Osteoblast (primary cell): ENCODE data around the gene EFNA5. TPM values are rescaled to one million over a fixed set of nuclear protein-coding genes. Genes with fewer than 3 reads are reported as not detected.

Experiments
- DNase-seq: peaks from one replicate; pipeline ENCODE4 v3.0.0; 2011; ENCODE audit warnings: low spot score, mixed read lengths; ENCODE audit not compliant: insufficient read length; ENCODE audit errors: missing footprints
- H2AFZ ChIP-seq: 2 replicates; pipeline ENCODE4 v1.6.0; 2011; ENCODE audit warnings: mild to moderate bottlenecking, low read length
- H3K27ac ChIP-seq: 2 replicates; pipeline ENCODE4 v1.5.1; 2011; ENCODE audit warnings: mild to moderate bottlenecking, low read depth, low read length, moderate library complexity
- H3K27me3 ChIP-seq: 2 replicates; pipeline ENCODE4 v1.6.0; 2012; ENCODE audit warnings: mild to moderate bottlenecking, control low read depth, inconsistent platforms, low read length, moderate library complexity; ENCODE audit not compliant: insufficient read depth
- H3K36me3 ChIP-seq: 2 replicates; pipeline ENCODE4 v1.5.1; 2011; ENCODE audit warnings: mild to moderate bottlenecking, low read length, control low read depth, moderate library complexity; ENCODE audit not compliant: insufficient read depth
- H3K4me1 ChIP-seq: 2 replicates; pipeline ENCODE4 v1.5.1; 2011; ENCODE audit warnings: mild to moderate bottlenecking, low read length, control low read depth, moderate library complexity; ENCODE audit not compliant: insufficient read depth
- H3K4me2 ChIP-seq: 2 replicates; pipeline ENCODE4 v1.6.0; 2011; ENCODE audit warnings: mild to moderate bottlenecking, low read length; ENCODE audit not compliant: insufficient read depth
- H3K4me3 ChIP-seq: fragments of 200-600 bp; sonication (generic); 3 replicates; pipeline ENCODE4 v1.5.1; 2012; ENCODE audit warnings: mild to moderate bottlenecking, low read length, inconsistent platforms; ENCODE audit not compliant: insufficient read depth
- H3K79me2 ChIP-seq: 2 replicates; pipeline ENCODE4 v1.6.0; 2012; ENCODE audit warnings: mild to moderate bottlenecking, low read length, control low read depth, inconsistent platforms; ENCODE audit not compliant: insufficient read depth
- H3K9me3 ChIP-seq: 2 replicates; pipeline ENCODE4 v1.5.1; 2011; ENCODE audit warnings: low read depth, low read length, control low read depth
- H4K20me1 ChIP-seq: 2 replicates; pipeline ENCODE4 v1.6.0; 2012; ENCODE audit warnings: mild to moderate bottlenecking, low read length, control low read depth; ENCODE audit not compliant: insufficient read depth
- CTCF ChIP-seq: IDR thresholded peaks from 2 replicates; pipeline ENCODE4 v1.5.1; 2011; ENCODE audit warnings: mild to moderate bottlenecking, low read depth, low read length, moderate library complexity; ENCODE audit errors: extremely low read depth
- total RNA-seq: library from RNA; depleted of rRNA; stranded (reverse); fragments of >200 nt; gene quantifications from 2 replicates; pipeline ENCODE4 v1.2.3, GENCODE V29; 2012

EFNA5 gene
- total RNA-seq, 1 donor, result 12.3 TPM

GRCh38 chr5:107554776-107555424 is 115.8 kb downstream of the EFNA5 start:
- no peak for DNase-seq
- Histone ChIP-seq H3K27me3 (no peaks in the 10 kb centered on the region), H2AFZ (no peak overlapping the region), H3K4me3 (no peak overlapping the region), H3K9me3 (no peaks in the 10 kb centered on the region), H3K4me1 (peaks cover 40% of the 10 kb centered on the region), H3K27ac (no peak overlapping the region), H4K20me1 (no peaks in the 10 kb centered on the region), H3K36me3 (no peaks in the 10 kb centered on the region), H3K79me2 (no peaks in the 10 kb centered on the region), H3K4me2 (peak overlapping the region; percentile 20)
- TF ChIP-seq CTCF, result no peak

- Histone ChIP-seq H3K9me3 (no peaks in the 10 kb centered on the region), H3K4me1 (peaks cover 40% of the 10 kb centered on the region), H3K4me2 (peak overlapping the region; percentile 70), H3K79me2 (no peaks in the 10 kb centered on the region), H3K27me3 (no peaks in the 10 kb centered on the region), H2AFZ (peak overlapping the region; percentile 79), H4K20me1 (no peaks in the 10 kb centered on the region), H3K36me3 (no peaks in the 10 kb centered on the region), H3K27ac (peak overlapping the region; percentile 25), H3K4me3 (peak overlapping the region; percentile 42)
- TF ChIP-seq CTCF, result no peak
- DNase-seq, result peak; percentile 51
These were observed 117.6 kb downstream of the EFNA5 start for GRCh38 chr5:107553117-107553555.

GRCh38 chr5:107551088-107551487 is 119.6 kb downstream of the EFNA5 start:
- no peak overlapping the region for H3K4me3 ChIP-seq
- no peak for DNase-seq
- no peaks in the 10 kb centered on the region for H3K27me3 ChIP-seq
- no peaks in the 10 kb centered on the region for H3K79me2 ChIP-seq
- TF ChIP-seq CTCF, result no peak
- peaks cover 29% of the 10 kb centered on the region for H3K4me1 ChIP-seq
- H3K9me3 ChIP-seq, result no peaks in the 10 kb centered on the region
- H3K36me3 ChIP-seq, result no peaks in the 10 kb centered on the region
- no peaks in the 10 kb centered on the region for H4K20me1 ChIP-seq
- no peak overlapping the region for H3K27ac ChIP-seq
- H3K4me2 ChIP-seq, result no peak overlapping the region
- no peak overlapping the region for H2AFZ ChIP-seq

- no peak for DNase-seq
- no peak for TF ChIP-seq CTCF
- Histone ChIP-seq H3K4me2 (no peak overlapping the region), H3K9me3 (no peaks in the 10 kb centered on the region), H3K79me2 (no peaks in the 10 kb centered on the region), H3K27ac (no peak overlapping the region), H3K27me3 (no peaks in the 10 kb centered on the region), H3K4me3 (no peak overlapping the region), H2AFZ (no peak overlapping the region), H4K20me1 (no peaks in the 10 kb centered on the region), H3K4me1 (peaks cover 15% of the 10 kb centered on the region), H3K36me3 (no peaks in the 10 kb centered on the region)
These were observed 121.2 kb downstream of the EFNA5 start for GRCh38 chr5:107549567-107549966.
